ENCODE data around the gene INTS11.

The INTS11 gene

DNA sequence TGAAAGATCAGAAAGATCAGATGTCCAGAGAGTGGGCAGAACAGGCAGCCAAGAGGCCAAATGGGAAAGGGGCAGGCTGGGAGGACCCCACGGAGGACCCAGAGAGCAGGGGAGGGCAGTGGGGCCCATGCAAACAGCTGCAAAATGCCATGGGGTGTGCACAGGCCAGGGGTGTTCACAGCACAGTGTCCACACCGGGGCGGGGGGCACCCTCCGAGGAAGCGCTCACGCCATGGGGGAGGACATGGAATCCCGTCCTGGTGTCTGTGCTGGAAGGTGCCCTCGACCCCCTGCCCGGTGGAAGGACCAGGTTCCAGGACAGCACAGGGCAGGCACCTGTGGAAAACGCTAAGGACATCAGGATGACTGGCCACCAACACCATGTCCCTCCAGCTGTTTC is 1.5 kb downstream of the INTS11 start:
- peaks cover 51% of the 10 kb centered on the region for H3K36me3 ChIP-seq
- no peaks in the 10 kb centered on the region for H3K9me3 ChIP-seq
- peaks cover 26 to 33% of the 10 kb centered on the region in 2 experiments for H3K4me1 ChIP-seq (ENCODE audit: control insufficient read depth in 1 of 2, insufficient read depth in 1 of 2, low read depth in 1 of 2, low read length in 1 of 2)
- H3K27ac ChIP-seq, result no peak overlapping the region
- no peak overlapping the region for H3K4me3 ChIP-seq (ENCODE audit: low read depth in 1 of 2, low read length in 1 of 2)
- no peaks in the 10 kb centered on the region for H3K27me3 ChIP-seq
- TF ChIP-seq CTCF (IDR thresholded peaks at IDR 0.05), result no peak

DNA sequence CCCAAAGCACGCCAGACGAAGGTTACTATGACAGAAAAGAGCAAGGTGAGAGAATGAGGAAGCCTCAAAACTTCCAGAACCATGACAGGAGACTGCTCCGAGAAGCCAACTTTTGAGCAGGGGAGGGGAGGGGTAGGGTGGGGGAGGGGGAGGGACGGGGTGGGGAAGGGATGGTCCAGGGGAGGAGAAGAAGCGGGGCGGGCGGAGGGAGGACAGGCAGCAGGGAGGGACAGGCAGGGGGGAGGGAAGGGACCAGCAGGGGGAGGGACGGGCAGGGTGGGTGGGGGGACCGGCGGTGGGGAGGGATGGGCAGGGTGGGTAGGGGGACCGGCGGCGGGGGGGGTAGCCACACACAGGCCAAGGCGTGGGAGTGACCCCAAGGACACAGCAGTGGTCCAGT is 2.0 kb downstream of the INTS11 start:
- peaks cover 26 to 33% of the 10 kb centered on the region in 2 experiments for H3K4me1 ChIP-seq (ENCODE audit: control insufficient read depth in 1 of 2, insufficient read depth in 1 of 2, low read depth in 1 of 2, low read length in 1 of 2)
- H3K27ac ChIP-seq, result no peak overlapping the region
- H3K36me3 ChIP-seq, result peaks cover 51% of the 10 kb centered on the region
- no peak for TF ChIP-seq CTCF (IDR thresholded peaks at IDR 0.05)
- no peaks in the 10 kb centered on the region for H3K27me3 ChIP-seq
- H3K9me3 ChIP-seq, result no peaks in the 10 kb centered on the region
- no peak overlapping the region for H3K4me3 ChIP-seq (ENCODE audit: low read depth in 1 of 2, low read length in 1 of 2)

DNA sequence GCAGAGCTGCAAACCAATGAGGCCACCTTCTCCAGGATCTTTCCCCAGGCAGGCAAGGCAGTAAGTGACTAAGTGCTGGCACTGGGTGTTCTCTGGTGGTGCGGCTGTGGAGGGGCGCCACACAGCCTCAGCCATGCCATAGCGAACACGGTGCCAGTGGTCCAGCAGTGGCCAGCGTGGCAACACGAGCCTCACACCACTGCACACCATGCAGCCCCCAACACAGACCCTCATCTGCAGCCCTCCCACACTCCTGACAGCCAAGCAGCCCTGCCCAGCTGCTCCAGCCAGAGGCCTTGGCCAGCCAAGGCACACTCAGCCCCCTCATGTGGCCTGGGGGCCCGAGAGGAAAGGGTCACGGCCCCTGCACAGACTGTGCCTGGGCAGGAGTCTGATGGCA is 3.0 kb downstream of the INTS11 start:
- H3K27me3 ChIP-seq, result no peaks in the 10 kb centered on the region
- H3K4me1 ChIP-seq (ENCODE audit: control insufficient read depth in 1 of 2, insufficient read depth in 1 of 2, low read depth in 1 of 2, low read length in 1 of 2), result peaks cover 25 to 32% of the 10 kb centered on the region in 2 experiments
- H3K36me3 ChIP-seq, result peaks cover 46% of the 10 kb centered on the region
- no peaks in the 10 kb centered on the region for H3K9me3 ChIP-seq
- no peak overlapping the region for H3K4me3 ChIP-seq (ENCODE audit: low read depth in 1 of 2, low read length in 1 of 2)
- TF ChIP-seq CTCF (IDR thresholded peaks at IDR 0.05), result no peak
- H3K27ac ChIP-seq, result no peak overlapping the region

DNA sequence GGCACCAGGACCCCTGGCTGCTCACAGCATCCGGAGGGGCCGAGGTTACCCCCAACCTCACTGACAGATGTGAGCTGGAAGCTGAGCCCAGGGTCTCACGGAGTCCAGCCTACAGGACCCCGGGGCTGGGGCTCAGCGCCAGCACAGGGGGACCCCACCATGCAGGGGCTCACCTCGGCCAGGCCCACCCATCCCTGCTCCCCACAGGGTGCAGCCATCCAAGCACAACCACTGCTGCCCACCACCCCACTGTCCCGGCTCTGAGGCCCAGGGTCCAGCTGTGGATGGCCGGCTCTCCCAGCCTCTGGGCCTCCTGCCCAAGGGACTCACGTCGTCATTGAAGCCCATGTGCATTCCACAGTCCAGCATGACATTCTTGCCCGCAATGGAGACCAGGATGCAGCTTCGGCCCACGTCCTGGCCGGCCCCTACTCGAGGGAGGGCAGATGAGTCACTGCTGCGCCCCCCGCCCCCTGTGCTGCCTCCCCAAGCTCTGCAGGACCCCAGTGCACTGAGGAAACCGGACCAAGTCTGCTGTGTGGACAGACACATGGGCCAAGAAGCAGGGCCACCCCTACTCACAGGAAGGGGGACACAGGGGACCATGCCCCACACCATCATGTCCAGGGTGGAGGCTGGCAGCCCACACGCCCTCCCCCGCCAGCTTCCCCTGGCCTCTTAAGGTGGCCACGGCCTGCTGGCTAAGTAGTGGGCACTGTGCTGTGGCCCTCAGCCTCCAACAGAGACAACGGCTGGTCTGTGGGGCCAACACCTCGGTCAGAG is 3.6 kb downstream of the INTS11 start:
- Histone ChIP-seq H3K36me3 (peaks cover 49% of the 10 kb centered on the region), H3K27me3 (no peaks in the 10 kb centered on the region), H3K9me3 (no peaks in the 10 kb centered on the region), H3K27ac (no peak overlapping the region), H3K4me1 (ENCODE audit: control insufficient read depth in 1 of 2, insufficient read depth in 1 of 2, low read depth in 1 of 2, low read length in 1 of 2) (peaks cover 19 to 26% of the 10 kb centered on the region in 2 experiments), H3K4me3 (ENCODE audit: low read depth in 1 of 2, low read length in 1 of 2) (no peak overlapping the region)
- TF ChIP-seq CTCF (IDR thresholded peaks at IDR 0.05), result no peak

DNA sequence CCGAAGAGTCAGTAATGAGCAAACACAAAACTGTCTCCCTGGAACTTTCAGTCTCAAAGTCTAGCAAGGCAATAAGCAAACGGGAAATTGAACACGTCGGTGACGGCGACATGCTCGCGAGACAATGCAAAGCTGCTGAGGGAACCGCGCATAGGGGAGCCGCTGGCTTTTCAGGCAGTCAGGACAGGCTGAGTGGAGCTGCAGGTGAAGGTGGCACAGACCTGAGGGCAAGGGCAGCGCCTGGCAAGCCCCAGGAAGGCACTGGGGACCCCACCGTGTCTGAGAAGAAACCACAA is 4.9 kb downstream of the INTS11 start:
- Histone ChIP-seq H3K27ac (no peak overlapping the region), H3K4me1 (ENCODE audit: control insufficient read depth in 1 of 2, insufficient read depth in 1 of 2, low read depth in 1 of 2, low read length in 1 of 2) (peaks cover 9 to 13% of the 10 kb centered on the region in 2 experiments), H3K9me3 (no peaks in the 10 kb centered on the region), H3K27me3 (no peaks in the 10 kb centered on the region), H3K4me3 (ENCODE audit: low read depth in 1 of 2, low read length in 1 of 2) (no peak overlapping the region), H3K36me3 (peaks cover 60% of the 10 kb centered on the region)
- no peak for TF ChIP-seq CTCF (IDR thresholded peaks at IDR 0.05)

Data from neutrophil (primary cell).